Raji (cell line): Measurements from ENCODE around the gene DMD.

Experiments used
- POLR2A ChIP-seq: IDR thresholded peaks from 2 replicates; pipeline ENCODE4 v1.6.1; 2011; ENCODE audit warnings: low read depth, low read length, control low read depth; ENCODE audit not compliant: insufficient read depth

DMD gene

DNA sequence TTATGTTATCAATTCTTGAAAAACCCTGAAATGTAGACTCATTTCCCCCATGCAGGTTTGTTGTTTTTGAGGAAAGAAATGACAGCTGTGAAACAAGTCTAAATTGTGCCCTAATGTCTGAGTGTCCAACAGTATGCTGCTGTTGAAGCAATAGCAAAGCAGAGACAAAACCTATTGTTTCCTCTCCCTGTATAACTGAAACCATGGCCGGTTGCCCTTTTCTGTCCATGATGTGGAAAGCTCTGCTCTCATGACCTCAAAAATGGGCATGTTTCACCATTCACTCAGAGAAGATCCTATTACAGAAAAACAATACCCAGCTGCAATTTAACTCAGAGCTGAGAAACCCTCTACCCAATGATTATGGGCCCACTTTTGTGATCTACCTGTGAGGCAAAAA, 1826.9 kb downstream of the DMD start:
- TF ChIP-seq POLR2A, result no peak

DNA sequence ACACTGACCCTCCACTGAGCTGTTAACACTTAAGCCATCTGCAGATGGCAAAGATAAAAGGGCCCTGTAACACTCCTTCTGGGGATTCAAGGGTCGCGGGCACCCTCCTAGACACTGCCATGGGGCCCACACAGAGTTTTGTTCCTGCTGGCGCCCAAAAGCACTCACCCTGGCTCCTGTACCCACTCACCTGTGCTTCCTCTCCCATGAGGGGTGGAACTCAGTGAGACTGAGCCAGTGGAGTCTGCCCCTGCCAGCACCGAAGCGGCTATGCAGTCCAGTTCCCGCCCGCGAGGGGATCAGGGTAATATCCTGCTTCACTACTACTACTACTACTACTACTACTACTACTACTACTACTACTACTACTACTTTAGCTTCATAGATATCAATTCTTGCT, 1827.4 kb downstream of the DMD start:
- no peak for TF ChIP-seq POLR2A

DNA sequence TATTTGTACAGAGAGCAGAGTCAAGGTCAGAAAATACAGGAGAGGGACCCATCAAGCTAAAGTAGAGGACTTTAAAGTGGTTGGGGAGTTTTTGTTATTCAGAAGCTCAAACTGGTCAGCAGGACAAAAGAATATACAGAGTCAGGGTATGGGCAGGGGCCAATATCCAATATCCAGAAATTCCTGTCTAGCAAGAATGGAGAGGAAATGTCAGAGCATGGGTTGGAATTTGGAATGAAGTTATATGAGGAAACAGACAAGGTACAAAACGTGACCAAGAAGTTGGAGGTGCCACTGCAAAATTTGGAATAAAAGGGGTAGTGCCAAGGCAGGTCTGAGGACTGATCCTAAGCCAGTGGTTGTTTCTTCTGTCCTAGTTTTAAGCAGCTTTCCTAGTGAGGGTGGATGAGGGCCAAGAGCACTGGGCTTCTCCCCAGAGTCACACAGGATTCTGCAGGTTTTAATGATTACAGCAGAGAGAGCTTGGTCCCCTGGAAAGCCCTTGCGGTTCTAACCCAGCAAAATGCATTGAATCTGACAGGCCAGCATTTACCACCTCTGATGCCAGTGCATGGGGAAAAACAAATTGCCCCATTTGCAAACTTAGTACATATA, 1834.8 kb downstream of the DMD start:
- TF ChIP-seq POLR2A, result no peak

DNA sequence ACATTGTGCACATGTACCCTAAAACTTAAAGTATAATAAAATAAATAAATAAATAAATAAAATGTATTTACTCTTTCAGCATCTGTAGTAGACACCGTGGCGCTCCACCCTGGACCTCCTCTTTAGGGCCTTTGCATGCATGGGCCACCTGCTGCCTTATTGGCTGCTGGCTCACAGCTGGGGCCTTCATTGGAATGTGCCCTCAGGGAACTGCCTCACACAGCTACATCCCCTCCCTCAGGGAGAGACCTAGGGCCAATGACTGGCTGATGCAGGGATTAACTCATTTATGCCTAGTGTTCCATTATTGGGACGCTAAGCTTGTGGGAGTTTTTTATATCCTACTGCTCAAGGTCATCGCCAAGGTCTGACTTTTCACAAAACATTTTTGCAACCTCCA, 1836.6 kb downstream of the DMD start:
- no peak for TF ChIP-seq POLR2A

DNA sequence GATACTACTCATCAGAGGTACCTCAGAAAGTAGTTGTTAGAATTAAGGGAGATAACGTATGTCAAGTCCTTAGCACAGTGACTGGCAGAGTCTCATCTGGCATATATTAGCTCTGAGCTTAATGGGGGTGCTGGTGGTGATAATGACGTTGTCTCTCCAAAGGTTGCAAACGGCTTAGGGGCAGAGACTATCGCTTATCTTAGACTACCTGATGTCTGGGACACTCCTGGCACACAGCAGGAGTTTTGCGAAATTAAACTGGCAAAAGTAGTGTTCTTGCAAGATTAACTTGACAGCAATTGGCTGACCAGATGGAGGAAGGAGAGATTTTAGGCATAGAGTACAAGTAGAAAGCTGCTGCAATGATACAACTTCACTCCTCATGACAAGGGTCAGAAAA, 1839.4 kb downstream of the DMD start:
- TF ChIP-seq POLR2A, result no peak

DNA sequence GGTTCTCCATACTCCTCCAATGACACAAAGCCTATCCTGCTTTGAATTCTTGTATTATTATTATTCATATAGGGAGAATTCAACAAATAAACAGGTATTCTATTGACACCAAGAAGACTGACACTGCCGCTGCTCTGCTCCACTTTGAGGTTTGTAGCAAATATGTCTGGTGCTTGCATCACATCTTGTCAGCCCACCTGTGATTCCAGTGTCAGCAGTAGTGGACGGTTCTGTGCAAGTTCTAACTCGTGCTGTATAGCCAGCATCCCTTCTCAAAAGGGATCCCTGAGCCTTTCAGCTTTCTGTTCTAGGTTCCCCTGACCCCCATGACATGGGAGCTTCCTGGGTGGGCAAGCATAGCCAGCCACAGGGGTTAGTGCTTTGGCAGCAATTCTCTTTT, 1843.5 kb downstream of the DMD start:
- TF ChIP-seq POLR2A, result no peak

DNA sequence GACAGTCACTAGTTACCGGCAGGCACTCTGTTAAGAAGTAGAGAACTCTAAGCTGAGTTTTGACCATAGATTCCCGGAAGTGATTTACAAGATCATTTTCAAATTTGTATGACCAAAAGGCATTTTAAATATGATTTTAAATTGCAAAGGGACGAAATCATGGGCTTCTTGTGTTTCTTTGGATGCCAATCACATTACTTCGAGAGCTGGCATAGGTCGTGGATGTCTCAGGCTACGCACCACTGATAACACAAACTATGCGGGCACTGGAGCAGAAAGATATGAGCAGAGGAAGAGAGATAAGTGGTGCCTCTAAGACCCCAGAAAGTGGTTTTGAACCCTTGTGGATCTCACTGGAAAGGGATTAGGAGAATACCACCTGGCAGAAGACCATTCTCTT, 1845.3 kb downstream of the DMD start:
- TF ChIP-seq POLR2A, result no peak

DNA sequence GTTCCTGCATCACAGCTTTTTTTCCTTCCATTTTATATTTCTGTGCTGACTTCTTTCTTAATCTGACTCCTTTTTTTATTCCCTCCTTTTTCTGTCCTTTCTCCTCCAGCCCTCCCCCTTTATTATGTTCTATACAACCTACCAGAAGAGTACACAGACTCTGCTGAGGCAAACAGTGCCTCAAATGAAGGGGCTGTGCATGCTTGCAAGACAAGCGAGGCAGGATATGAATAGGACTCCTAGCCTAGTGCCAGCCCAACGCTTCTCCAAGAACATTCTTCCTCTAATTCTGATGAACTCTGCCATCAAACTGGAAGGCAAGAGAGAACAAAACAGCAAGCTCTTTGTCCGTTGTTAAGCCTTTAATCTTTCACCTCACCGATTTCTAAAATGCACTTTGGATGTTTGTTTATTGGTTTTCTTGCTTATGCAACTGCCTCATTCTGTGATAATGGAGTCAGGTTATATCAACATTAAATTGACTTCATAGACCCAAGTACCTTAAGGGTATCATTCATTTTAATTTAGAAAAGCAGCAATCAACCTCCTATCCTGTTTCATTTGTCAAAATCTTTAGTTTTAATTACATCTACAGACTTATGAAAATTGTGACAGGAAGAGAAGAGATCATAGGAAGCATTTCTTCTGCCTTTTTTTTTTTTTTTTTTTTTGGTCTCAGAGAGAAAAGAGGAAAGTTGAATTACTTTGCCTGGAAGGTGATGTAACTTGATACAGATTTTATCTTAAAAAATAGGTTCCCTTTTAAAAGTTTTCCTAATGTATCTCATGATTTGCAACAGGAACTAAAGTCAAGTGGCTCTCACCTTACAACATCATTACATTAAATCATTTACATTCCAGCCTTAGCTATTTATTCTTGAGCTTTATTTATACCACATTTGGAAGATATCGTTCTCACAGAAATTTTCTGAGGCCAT, 1854.8 kb downstream of the DMD start:
- no peak for TF ChIP-seq POLR2A

DNA sequence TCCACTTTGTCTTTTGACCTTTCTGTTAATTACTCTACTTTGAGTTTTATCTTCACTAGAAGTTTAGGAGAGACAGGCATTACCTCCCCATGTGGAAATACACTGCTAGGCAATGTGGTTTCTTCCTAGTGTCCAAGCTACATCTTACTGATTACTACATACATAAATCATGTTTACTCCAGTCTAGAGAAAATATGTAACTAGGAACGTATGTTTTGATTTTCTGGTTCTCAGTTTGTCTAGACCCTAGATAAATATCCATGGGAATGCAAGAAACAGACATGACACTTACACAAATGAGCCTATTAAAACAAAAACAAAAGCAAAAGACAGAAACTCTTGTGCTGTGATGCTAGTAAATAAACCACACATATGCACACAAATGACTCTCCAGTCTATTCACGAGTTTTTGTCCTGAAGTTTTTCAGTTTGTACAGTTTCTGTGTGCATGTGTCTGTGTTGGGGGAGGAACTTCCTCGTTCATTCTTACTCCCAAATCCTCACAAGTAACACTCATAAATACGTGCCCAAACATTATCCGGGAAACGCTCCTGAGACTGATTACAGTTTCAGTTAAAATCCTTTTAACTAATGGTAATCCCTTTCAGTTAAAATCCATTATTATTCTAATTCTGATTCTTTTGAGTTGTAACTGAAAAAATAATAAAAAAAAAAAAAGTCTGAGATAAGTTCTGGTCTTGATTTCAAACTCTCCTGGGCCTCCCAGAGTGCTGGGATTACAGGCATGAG, 1856.0 kb downstream of the DMD start:
- no peak for TF ChIP-seq POLR2A

DNA sequence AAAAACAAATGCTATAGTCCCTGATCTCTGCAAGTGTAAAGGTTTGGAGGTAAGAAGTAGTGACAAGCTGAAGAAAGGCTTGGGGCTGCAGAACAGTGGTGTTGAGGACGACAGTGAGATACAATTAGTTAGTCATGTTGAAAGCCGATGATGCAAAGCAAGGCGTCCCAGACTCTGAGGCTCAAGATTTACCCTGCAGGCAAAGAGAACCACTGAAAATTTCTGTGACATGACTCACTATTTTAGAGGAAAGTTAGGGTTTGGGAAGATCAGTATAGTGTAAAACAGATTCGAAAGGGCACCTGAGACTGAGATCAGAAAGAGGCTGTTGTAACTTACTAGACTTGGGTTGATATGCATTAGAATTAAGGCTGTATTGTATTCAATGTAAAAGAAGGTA, 1858.3 kb downstream of the DMD start:
- TF ChIP-seq POLR2A, result no peak

DNA sequence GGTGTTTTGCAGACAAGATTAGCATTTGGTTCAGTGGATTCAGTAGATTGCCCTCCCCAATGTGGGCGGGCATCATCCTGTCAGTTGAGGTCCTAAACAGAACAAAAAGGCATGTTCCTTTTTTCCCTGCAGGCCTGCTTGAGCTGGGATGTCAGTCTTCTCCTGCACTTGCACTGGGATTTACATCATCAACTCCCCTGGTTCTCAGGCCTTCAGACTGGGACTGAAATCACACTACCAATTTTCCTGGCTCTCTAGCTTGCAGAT, 1860.6 kb downstream of the DMD start:
- TF ChIP-seq POLR2A, result no peak

DNA sequence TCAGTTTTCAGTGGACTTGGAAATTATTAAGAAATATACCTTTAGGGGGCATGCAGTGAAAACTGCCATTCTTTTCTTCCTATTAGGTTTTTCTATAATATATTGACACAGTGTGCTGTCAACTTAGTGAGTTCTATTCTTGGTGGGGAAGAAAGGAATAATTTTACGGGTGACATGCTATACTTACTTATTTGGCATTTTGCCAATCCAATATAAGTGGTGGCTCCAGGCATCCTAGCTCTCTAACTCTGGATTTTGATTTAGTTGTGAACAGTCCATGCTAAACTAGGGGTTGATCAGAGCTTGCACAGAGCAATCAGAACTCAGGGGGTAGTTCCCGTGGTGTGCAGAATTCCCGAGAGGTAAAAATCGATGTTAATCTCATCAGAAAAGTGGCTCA, 1861.8 kb downstream of the DMD start:
- no peak for TF ChIP-seq POLR2A

DNA sequence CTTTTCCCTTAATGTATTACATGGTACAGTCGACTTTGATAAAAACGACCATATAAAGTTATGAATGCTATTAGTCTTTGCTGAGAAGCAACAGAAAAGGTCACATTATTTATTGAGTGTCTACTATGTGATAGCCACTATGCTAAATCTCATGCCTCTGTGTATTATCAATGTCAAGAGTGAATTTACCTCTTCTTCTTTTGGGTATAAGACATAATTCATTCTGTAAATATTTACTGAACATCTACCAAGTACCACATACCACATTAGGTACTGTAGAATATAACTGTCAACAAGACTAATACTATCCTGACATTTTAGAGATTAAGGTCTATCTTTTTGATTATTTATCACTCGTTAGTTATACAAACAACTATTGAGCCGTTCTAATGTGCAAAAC, 1870.8 kb downstream of the DMD start:
- TF ChIP-seq POLR2A, result no peak

DNA sequence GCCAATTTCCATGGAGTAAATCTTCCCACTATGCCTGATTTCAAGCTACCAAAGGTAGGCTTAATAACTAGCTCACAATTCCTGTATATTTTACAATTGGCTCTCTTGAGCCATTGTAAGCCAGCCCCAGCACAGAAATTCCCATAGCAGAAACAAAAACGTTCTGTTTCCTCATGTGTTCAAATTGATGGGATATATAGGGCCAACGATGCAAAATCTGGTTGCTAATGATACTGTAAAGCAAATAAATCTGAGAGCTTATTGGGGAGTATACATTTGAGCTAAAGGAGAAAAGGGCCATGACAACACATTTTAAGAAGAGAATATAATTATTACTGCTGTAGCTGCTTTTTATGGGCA, 1872.4 kb downstream of the DMD start:
- no peak for TF ChIP-seq POLR2A

DNA sequence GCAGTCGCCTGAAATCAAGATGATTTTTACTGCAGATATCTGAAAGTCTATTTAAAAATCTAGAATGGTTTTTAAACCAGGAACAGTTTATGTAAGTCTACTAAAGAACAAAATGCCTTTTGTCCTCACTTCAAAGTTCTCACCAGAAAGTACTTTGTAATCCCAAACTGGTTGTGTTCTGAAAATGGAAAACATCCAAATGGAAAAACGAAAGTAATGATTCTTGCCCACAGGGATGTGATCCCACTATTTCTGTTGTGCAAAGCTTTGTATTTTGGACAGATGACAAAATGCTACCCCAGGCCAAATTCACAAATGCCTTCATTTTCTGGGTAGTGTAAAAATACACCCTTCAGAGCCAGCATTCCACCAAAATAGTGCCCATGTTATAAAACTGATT, 1874.0 kb downstream of the DMD start:
- TF ChIP-seq POLR2A, result no peak

DNA sequence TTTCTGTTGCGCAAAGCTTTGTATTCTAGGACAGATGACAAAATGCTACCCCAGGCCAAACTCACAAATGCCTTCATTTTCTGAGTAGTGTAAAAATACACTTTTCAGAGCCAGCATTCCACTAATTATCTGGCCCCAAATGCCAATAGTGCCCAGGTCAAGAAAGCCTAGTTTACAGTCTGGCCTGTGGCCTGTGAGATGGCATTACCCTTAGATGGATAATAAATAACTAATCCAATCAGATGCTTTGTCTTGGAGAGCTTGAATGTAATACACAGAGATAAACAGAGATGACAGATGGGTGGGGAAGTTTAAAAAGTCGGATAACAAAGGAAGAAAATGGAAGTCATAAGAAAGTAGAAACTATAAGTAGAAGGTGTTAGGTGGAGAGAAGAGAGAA, 1874.9 kb downstream of the DMD start:
- no peak for TF ChIP-seq POLR2A
